T47D (cell line): ENCODE results near the gene ENOSF1.

Source experiments
- DNase-seq, 2 experiments: peaks; one replicate each; pipeline versions ENCODE4 v3.0.0 to v3.0.0-alpha.2; 2011 to 2012; ENCODE audit warnings: low read depth in 1 of 2, low spot score in 1 of 2
- JUND ChIP-seq: IDR thresholded peaks from 2 replicates; pipeline ENCODE4 v1.6.1; 2012; ENCODE audit warnings: low read depth
- in situ Hi-C: cut with HindIII; loops from 2 replicates; pipeline ENCODE4 v1.10.0; 2016; ENCODE audit warnings: low sequenced_read_pairs, low pct_unique_long_range_greater_than_20kb

Gene ENOSF1

DNA sequence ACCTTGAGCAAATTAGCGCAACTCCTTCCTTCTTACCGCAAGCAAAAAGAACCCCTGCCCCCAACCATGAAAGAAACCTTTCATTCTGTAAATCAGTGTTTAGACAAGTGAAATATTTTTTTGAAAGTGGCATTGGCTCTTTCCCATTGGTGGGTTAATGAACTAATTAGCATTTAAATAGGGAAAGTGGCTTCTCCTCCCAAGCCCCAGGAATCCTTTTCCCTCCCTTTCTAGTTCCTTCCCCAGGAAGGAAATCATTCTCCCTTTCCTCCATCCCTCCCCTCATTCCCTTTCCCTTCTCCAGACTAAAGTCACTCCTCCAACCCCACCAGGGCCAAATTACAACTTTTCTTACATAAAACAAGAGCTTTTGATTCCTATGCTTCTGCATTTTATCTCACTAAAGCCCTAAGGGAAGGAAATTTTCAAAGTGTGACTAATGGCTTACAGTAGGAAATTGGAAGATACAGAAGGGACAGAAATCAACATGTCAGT is 77.8 kb downstream of the ENOSF1 start:
- DNase-seq, result no peak
- TF ChIP-seq JUND, result no peak
- in situ Hi-C loops, result no loop called here

DNA sequence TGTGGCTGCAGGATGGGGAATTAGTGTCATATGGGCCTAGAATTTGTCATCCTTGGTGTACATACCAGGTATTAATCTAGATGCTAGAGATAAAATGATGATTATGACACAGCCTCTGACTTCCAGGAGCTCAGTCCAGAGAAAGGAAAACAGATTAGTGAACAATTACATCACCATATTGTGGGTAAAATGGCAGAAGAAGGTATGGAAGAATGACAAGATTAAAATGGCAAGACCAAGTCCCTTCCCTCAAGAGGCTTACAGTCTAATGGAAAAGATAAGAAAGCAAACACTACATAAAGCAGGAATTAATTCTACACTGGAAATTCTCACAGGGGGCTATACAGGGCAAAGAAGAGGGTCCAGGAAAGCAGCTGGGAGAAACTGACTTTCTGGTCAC is 80.9 kb downstream of the ENOSF1 start:
- in situ Hi-C loops, result no loop called here
- no peak for TF ChIP-seq JUND
- no peak for DNase-seq

DNA sequence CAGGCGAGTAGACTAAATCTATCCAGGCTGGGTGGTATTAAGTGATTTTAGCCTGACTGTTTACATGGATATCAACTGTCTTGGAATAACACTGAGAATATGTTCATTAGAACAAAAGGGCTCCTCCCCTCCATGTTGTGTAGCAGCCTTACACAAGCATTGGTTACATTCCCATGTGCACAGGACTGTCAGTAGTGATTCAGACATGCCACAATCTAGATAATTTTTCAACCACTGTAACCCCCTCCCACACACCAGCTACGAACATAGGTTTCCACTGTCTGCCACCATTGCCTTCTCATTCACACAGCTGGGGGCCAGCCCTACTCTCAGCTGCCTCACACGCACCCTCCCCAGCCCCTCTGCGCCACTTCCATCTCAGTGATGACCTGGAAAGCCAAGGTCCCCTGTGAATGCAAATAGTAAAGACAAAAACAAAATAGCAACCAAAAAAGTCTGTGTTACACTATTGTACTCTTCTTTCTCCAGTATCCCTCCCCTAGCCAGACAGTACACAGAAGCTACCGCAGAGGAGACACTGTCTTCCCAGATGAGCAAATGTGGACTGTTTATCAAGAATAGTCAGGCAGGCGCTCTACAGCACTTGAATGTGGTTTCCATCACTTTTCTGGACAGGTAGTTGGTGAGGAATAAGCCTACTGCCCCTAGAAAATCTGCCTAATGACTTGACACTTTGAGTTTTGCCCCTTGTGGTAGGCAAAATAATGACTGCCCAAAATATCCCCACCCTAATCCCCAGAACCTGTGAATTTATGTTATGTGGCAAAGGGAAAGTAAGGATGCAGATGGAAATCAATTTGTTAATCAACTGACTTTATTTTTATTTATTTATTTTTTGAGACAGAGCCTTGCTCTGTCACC is 82.9 kb downstream of the ENOSF1 start:
- in situ Hi-C loops, result no loop called here
- no peak for TF ChIP-seq JUND
- DNase-seq, result no peak

DNA sequence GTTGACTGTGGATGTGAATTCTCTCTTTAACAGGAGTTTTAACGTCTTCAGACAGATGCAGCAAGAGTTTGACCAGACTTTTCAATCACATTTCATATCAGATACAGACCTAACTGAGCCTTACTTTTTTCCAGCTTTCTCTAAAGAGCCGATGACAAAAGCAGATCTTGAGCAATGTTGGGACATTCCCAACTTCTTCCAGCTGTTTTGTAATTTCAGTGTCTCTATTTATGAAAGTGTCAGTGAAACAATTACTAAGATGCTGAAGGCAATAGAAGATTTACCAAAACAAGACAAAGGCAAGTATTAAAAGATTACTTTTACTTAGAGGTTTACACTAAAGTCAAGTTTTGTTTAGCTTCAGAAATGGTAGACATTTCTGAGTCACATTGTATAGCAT is 85.2 kb downstream of the ENOSF1 start:
- DNase-seq, result no peak
- no peak for TF ChIP-seq JUND
- in situ Hi-C loops, result no loop called here

DNA sequence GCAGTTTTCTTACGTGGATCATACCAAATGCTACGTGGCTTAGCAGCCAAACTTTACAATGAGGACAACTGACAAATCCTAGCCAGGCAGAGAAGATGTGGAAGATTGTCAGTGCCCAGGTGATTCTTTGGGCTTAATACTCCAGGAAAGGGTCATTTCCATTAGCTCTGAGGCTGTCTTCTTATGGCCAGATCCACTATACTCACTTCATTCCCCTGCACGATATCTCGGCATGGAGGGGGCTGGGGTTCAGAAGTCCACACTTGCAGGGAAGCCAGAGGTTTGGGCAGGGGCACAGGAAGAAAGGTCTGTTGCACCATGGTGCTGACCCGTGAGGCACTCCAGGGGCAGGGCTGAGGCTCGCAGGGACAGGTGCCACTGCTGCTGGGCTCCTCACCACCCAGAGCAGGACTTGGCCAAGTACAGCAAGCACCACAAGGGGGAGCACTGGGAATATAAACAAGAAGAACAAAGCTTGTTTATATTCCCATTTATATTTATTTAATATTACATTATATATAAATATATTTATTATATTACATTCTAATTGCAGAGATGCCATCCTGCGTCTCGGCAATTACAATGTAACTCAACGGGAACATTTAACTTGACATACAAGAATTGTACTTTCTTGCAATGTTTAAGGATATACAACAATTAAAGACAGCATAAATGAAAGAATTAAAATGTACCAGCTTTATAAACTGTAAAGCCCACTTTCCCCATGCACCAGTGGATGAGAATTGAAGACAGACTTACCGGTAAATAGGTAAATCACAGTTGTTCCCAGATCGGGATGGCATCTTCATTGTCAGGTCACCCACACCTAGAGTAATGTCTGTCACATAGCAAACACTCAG is 88.4 kb downstream of the ENOSF1 start:
- peak in 1 of 2 experiments; percentile 76 for DNase-seq
- in situ Hi-C loops, result no loop called here
- TF ChIP-seq JUND, result no peak

DNA sequence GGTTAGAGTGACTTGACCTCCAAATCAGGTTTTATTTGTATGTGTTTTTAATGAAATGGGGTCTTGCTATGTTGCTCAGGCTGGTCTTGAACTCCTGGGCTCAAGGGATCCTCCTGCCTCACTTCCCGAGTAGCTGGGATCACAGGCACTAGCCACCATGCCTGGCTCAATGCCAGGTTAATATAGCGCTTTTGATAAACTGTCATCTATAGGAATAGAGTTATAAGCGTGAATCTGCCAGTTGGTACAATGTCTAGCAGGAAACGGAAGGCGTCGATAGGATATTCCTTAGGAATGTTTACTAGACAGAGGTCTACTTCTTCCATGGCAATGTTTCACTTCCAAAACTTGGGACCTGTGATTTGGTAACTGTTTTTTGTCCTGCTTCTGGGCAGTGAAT is 90.1 kb downstream of the ENOSF1 start:
- no peak for TF ChIP-seq JUND
- no peak for DNase-seq
- in situ Hi-C loops, result no loop called here

DNA sequence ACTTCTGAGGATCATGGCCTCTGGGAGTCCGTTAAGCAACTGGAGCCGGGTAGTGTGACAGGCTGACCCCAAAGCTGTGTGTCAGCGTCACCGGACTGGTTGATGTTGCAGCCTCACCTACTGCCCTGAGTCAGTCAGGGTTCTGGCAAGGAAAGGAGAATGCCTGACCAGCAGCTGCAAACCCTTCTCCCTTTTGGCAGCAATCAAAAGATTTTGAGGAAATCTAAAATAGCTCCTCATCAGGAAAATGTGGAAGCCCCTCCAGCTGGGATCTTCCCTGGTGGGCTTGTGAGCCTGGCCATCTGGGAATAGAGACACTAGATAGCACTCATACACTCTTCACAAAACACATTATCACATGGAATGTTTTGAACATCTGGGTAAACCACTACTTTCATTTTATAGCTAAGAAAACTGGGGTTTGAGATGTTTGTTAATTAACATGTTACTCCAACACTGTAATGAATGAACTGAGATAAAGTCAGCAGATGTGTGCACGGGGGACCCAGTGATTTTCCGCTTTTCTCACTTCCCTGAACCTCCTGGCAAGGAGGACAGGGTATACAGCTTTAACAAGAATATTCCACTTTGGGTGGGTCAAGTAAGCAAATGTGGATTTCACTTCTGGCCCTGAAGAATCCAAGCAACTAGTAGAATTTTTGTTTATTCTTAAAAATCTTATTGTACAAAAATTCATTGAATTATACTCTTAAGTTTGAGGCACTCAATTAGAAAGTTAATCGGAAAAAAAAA is 91.0 kb downstream of the ENOSF1 start:
- in situ Hi-C loops, result no loop called here
- DNase-seq, result no peak
- TF ChIP-seq JUND, result no peak
